Right renal pelvis (tissue), 4 donors: ENCODE data around the gene ASB15. TPM values are rescaled to one million over a fixed set of nuclear protein-coding genes. Genes with fewer than 3 reads are reported as not detected.
"Not testable (repeated sequence)": the region's sequence is repeated elsewhere in the genome, so short reads cannot be mapped to it uniquely, and the experiment has no call there.

Experiments used
- DNase-seq, 4 donors: peaks; one replicate each; pipeline ENCODE4 v3.0.0-alpha.2; 2013; ENCODE audit warnings: low read depth in 4 of 4, low spot score in 3 of 4, missing footprints in 1 of 4
- polyA plus RNA-seq, 4 donors: library from polyadenylated mRNA; unstranded; fragments of 120-200 nt; gene quantifications; one replicate each; pipeline ENCODE4 v1.2.1, GENCODE V29; 2013; ENCODE audit not compliant: insufficient read length in 4 of 4

The ASB15 gene
- polyA plus RNA-seq = 1 to 10 TPM; 1.4 to 2.8 (median 1.6) TPM

GRCh38 chr7:123601530-123601929, at the start of gene ASB15:
TSS of gene ASB15 (plus strand) at chr7:123601821. CDS start at chr7:123614503, 12,682 bp downstream.
- DNase-seq = no peak

GRCh38 chr7:123552134-123552533, 49.5 kb upstream of the ASB15 start:
- not testable (repeated sequence) for DNase-seq

GRCh38 chr7:123552641-123553040, 49.0 kb upstream of the ASB15 start:
- no peak for DNase-seq

- DNase-seq = no peak
These were observed 48.5 kb upstream of the ASB15 start for GRCh38 chr7:123553159-123553558.

- DNase-seq = no peak
These were observed 46.1 kb upstream of the ASB15 start for GRCh38 chr7:123555484-123555883.

- peak in 1 of 4 donors; percentile 37 for DNase-seq
These were observed 44.6 kb upstream of the ASB15 start for GRCh38 chr7:123557016-123557397.

- peak; percentile 98 to 99 (median 98) for DNase-seq
These were observed 44.0 kb upstream of the ASB15 start, which contains the start of gene NDUFA5 for GRCh38 chr7:123557398-123558288. TSS of gene NDUFA5 (minus strand) at chr7:123557818. CDS start at chr7:123557795, 23 bp downstream.

- DNase-seq = no peak
These were observed 43.2 kb upstream of the ASB15 start for GRCh38 chr7:123558289-123558874.

GRCh38 chr7:123562121-123562520, 39.5 kb upstream of the ASB15 start:
- no peak for DNase-seq

GRCh38 chr7:123569352-123570010, 32.1 kb upstream of the ASB15 start:
- DNase-seq = no peak

GRCh38 chr7:123570390-123571182, 31.0 kb upstream of the ASB15 start:
- no peak for DNase-seq

- DNase-seq = no peak
These were observed 30.4 kb upstream of the ASB15 start for GRCh38 chr7:123571187-123571586.

- no peak for DNase-seq
These were observed 29.9 kb upstream of the ASB15 start for GRCh38 chr7:123571684-123572083.

- DNase-seq = no peak
These were observed 28.3 kb upstream of the ASB15 start for GRCh38 chr7:123573341-123573740.

- no peak for DNase-seq
These were observed 27.6 kb upstream of the ASB15 start for GRCh38 chr7:123573896-123574467.

GRCh38 chr7:123579416-123579815, 22.2 kb upstream of the ASB15 start:
- no peak for DNase-seq

GRCh38 chr7:123580406-123581161, 21.0 kb upstream of the ASB15 start:
- peak in 3 of 4 donors; percentile 10 to 18 (median 14) for DNase-seq

GRCh38 chr7:123581162-123581459, 20.5 kb upstream of the ASB15 start:
- no peak for DNase-seq

- DNase-seq = no peak
These were observed 17.8 kb upstream of the ASB15 start for GRCh38 chr7:123583821-123584220.

GRCh38 chr7:123588376-123588775, 13.2 kb upstream of the ASB15 start:
- DNase-seq = no peak
